Neutrophil (primary cell): ENCODE results near the gene TMA7B.

Experiments
- H3K27ac ChIP-seq: fragments of 200-600 bp; sonication (generic); 2 replicates; pipeline ENCODE4 v1.5.1; 2016; ENCODE audit warnings: mild to moderate bottlenecking, moderate library complexity
- H3K27me3 ChIP-seq: fragments of 200-600 bp; sonication (generic); 2 replicates; pipeline ENCODE4 v1.6.0; 2016; ENCODE audit warnings: mild to moderate bottlenecking
- H3K36me3 ChIP-seq: fragments of 200-600 bp; sonication (generic); 2 replicates; pipeline ENCODE4 v1.5.1; 2017
- H3K4me1 ChIP-seq, 2 experiments: fragments of 200-600 bp in 1 of 2; sonication (generic) in 1 of 2; 1 replicate in 1 of 2; 2 replicates in 1 of 2; pipeline versions ENCODE4 v1.5.1 to v1.6.1; 2013 to 2016; ENCODE audit warnings: low read depth in 1 of 2, low read length in 1 of 2, mild to moderate bottlenecking in 1 of 2, moderate library complexity in 1 of 2; ENCODE audit not compliant: control insufficient read depth in 1 of 2, insufficient read depth in 1 of 2
- H3K4me3 ChIP-seq, 2 experiments: fragments of 200-600 bp in 1 of 2; sonication (generic) in 1 of 2; 1 replicate in 1 of 2; 2 replicates in 1 of 2; pipeline ENCODE4 v1.5.1; 2013 to 2016; ENCODE audit warnings: low read depth in 1 of 2, low read length in 1 of 2, mild to moderate bottlenecking in 1 of 2, moderate library complexity in 1 of 2
- H3K9me3 ChIP-seq: fragments of 200-600 bp; sonication (generic); 2 replicates; pipeline ENCODE4 v1.5.1; 2016
- CTCF ChIP-seq: fragments of 200-600 bp; sonication (generic); IDR thresholded peaks from 2 replicates; pipeline ENCODE4 v1.5.1; 2016; ENCODE audit warnings: antibody characterized with exemption

Gene TMA7B

DNA sequence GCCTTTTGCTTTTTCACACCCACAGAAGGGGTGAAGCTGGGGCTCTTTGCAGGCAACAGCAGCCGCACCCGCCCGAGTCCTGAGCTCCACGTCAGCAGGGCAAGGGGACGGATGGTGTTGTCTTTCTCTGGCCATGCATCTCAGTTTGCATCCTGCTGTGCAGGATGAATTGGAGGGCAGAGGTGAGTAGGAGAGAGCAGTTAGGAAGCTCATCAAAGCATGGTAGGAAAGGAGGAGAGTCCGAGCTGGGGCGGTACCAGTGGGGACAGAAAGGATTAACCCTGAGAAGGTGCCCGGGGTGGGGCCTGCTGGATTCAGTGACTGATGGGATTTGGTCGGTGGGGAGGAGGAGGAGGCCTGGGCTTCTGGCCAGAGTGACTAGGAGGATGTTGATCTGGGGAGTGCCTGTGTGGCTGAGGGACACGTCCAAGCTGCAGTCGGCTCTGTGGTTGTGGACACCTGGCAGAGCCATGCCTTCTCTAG, 49.1 kb downstream of the TMA7B start:
- H3K4me1 ChIP-seq: peaks cover 19 to 22% of the 10 kb centered on the region in 2 experiments
- no peak overlapping the region for H3K27ac ChIP-seq
- H3K9me3 ChIP-seq: no peaks in the 10 kb centered on the region
- H3K4me3 ChIP-seq: no peak overlapping the region
- TF ChIP-seq CTCF: no peak
- peaks cover 10% of the 10 kb centered on the region for H3K27me3 ChIP-seq
- no peaks in the 10 kb centered on the region for H3K36me3 ChIP-seq

- H3K9me3 ChIP-seq: no peaks in the 10 kb centered on the region
- H3K36me3 ChIP-seq: no peaks in the 10 kb centered on the region
- no peak for TF ChIP-seq CTCF
- no peak overlapping the region for H3K4me3 ChIP-seq
- no peak overlapping the region for H3K27ac ChIP-seq
- H3K27me3 ChIP-seq: peaks cover 10% of the 10 kb centered on the region
- peaks cover 19 to 22% of the 10 kb centered on the region in 2 experiments for H3K4me1 ChIP-seq
Measured at GRCh38 chr22:40009951-40010671, 49.9 kb downstream of the TMA7B start.

GRCh38 chr22:40010746-40011145, 50.5 kb downstream of the TMA7B start:
- TF ChIP-seq CTCF: no peak
- Histone ChIP-seq H3K27ac (no peak overlapping the region), H3K36me3 (no peaks in the 10 kb centered on the region), H3K9me3 (no peaks in the 10 kb centered on the region), H3K27me3 (peaks cover 10% of the 10 kb centered on the region), H3K4me3 (no peak overlapping the region), H3K4me1 (peaks cover 19 to 22% of the 10 kb centered on the region in 2 experiments)
